ENCODE measurements around the gene OSGIN1. TPM values are rescaled to one million over a fixed set of nuclear protein-coding genes. Genes with fewer than 3 reads are reported as not detected.

Gene OSGIN1
- total and polyA plus RNA-seq, 2 donors from 2014 or later = 6.3 to 14.5 TPM

GRCh38 chr16:83977056-83977815 lies 24.2 kb downstream of the OSGIN1 start:
- DNase-seq = no peak
- FAIRE-seq = no peak
- Histone ChIP-seq H3K9ac (ENCODE audit: low read length in 3 of 3) (no peak overlapping the region), H3K4me1 (ENCODE audit: control insufficient read depth in 2 of 3, insufficient read depth in 2 of 3, low read depth in 1 of 3, low read length in 3 of 3) (no peaks in the 10 kb centered on the region), H3K9me3 (ENCODE audit: control insufficient read depth in 2 of 3, insufficient read depth in 1 of 3, low read length in 3 of 3) (peaks cover 0 to 8% (median 2%) of the 10 kb centered on the region in 3 donors), H3K36me3 (ENCODE audit: control insufficient read depth in 2 of 3, insufficient read depth in 3 of 3, low read length in 3 of 3) (no peaks in the 10 kb centered on the region), H3K27me3 (ENCODE audit: control insufficient read depth, insufficient read depth, low read length) (no peaks in the 10 kb centered on the region), H3K27ac (ENCODE audit: low read depth in 2 of 2, low read length in 2 of 2) (no peak overlapping the region), H3K4me3 (ENCODE audit: low read length in 3 of 3) (no peak overlapping the region)
- TF ChIP-seq, protein P1, sequence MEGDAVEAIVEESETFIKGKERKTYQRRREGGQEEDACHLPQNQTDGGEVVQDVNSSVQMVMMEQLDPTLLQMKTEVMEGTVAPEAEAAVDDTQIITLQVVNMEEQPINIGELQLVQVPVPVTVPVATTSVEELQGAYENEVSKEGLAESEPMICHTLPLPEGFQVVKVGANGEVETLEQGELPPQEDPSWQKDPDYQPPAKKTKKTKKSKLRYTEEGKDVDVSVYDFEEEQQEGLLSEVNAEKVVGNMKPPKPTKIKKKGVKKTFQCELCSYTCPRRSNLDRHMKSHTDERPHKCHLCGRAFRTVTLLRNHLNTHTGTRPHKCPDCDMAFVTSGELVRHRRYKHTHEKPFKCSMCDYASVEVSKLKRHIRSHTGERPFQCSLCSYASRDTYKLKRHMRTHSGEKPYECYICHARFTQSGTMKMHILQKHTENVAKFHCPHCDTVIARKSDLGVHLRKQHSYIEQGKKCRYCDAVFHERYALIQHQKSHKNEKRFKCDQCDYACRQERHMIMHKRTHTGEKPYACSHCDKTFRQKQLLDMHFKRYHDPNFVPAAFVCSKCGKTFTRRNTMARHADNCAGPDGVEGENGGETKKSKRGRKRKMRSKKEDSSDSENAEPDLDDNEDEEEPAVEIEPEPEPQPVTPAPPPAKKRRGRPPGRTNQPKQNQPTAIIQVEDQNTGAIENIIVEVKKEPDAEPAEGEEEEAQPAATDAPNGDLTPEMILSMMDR (IDR thresholded peaks at IDR 0.05; ENCODE audit: borderline replicate concordance, extremely low read depth, insufficient read depth) = no peak
- intact Hi-C loops (cut with DNase I) = no loop called here

GRCh38 chr16:83978401-83978904 lies 25.4 kb downstream of the OSGIN1 start:
- FAIRE-seq (no peak), DNase-seq (no peak)
- no peaks in the 10 kb centered on the region for H3K36me3 ChIP-seq (ENCODE audit: control insufficient read depth in 2 of 3, insufficient read depth in 3 of 3, low read length in 3 of 3)
- H3K9me3 ChIP-seq (ENCODE audit: control insufficient read depth in 2 of 3, insufficient read depth in 1 of 3, low read length in 3 of 3) = peaks cover 0 to 8% (median 2%) of the 10 kb centered on the region in 3 donors
- intact Hi-C loops (cut with DNase I) = no loop called here
- no peak overlapping the region for H3K27ac ChIP-seq (ENCODE audit: low read depth in 2 of 2, low read length in 2 of 2)
- no peaks in the 10 kb centered on the region for H3K27me3 ChIP-seq (ENCODE audit: control insufficient read depth, insufficient read depth, low read length)
- no peak overlapping the region for H3K9ac ChIP-seq (ENCODE audit: low read length in 3 of 3)
- TF ChIP-seq, protein P1 (IDR thresholded peaks at IDR 0.05; ENCODE audit: borderline replicate concordance, extremely low read depth, insufficient read depth) = no peak
- H3K4me3 ChIP-seq (ENCODE audit: low read length in 3 of 3) = no peak overlapping the region
- H3K4me1 ChIP-seq (ENCODE audit: control insufficient read depth in 2 of 3, insufficient read depth in 2 of 3, low read depth in 1 of 3, low read length in 3 of 3) = no peaks in the 10 kb centered on the region

GRCh38 chr16:83979441-83979840 lies 26.4 kb downstream of the OSGIN1 start:
- FAIRE-seq = no peak

More at GRCh38 chr16:83979441-83979840, 26.4 kb downstream of the OSGIN1 start:
- Histone ChIP-seq H3K9me3 (ENCODE audit: control insufficient read depth in 2 of 3, insufficient read depth in 1 of 3, low read length in 3 of 3) (peaks cover 0 to 8% (median 2%) of the 10 kb centered on the region in 3 donors), H3K27me3 (ENCODE audit: control insufficient read depth, insufficient read depth, low read length) (no peaks in the 10 kb centered on the region), H3K4me1 (ENCODE audit: control insufficient read depth in 2 of 3, insufficient read depth in 2 of 3, low read depth in 1 of 3, low read length in 3 of 3) (no peaks in the 10 kb centered on the region), H3K9ac (ENCODE audit: low read length in 3 of 3) (no peak overlapping the region), H3K4me3 (ENCODE audit: low read length in 3 of 3) (no peak overlapping the region), H3K27ac (ENCODE audit: low read depth in 2 of 2, low read length in 2 of 2) (no peak overlapping the region), H3K36me3 (ENCODE audit: control insufficient read depth in 2 of 3, insufficient read depth in 3 of 3, low read length in 3 of 3) (no peaks in the 10 kb centered on the region)
- intact Hi-C loops (cut with DNase I) = no loop called here
- TF ChIP-seq, protein P1 (IDR thresholded peaks at IDR 0.05; ENCODE audit: borderline replicate concordance, extremely low read depth, insufficient read depth) = no peak
- DNase-seq = no peak

All from kidney (tissue), 14 donors.